HUES6 (cell line): ENCODE data around the gene CRACDL.

Experiments
- H3K27ac ChIP-seq: 2 replicates; pipeline ENCODE4 v1.7.0; 2013; ENCODE audit warnings: low read depth, mild to moderate bottlenecking, low read length, inconsistent platforms
- H3K27me3 ChIP-seq: 2 replicates; pipeline ENCODE4 v1.6.1; 2013; ENCODE audit warnings: low read length; ENCODE audit not compliant: control insufficient read depth, insufficient read depth
- H3K36me3 ChIP-seq: 2 replicates; pipeline ENCODE4 v1.6.1; 2013; ENCODE audit warnings: low read length; ENCODE audit not compliant: control insufficient read depth, insufficient read depth
- H3K4me1 ChIP-seq: 2 replicates; pipeline ENCODE4 v1.6.1; 2013; ENCODE audit warnings: low read length; ENCODE audit not compliant: control insufficient read depth, insufficient read depth
- H3K4me3 ChIP-seq: 2 replicates; pipeline ENCODE4 v1.5.1; 2013; ENCODE audit warnings: low read depth, low read length
- H3K9ac ChIP-seq: one replicate; pipeline ENCODE4 v1.6.1; 2013; ENCODE audit warnings: mild to moderate bottlenecking, low read length
- H3K9me3 ChIP-seq: 2 replicates; pipeline ENCODE4 v1.6.1; 2013; ENCODE audit warnings: low read depth, low read length; ENCODE audit not compliant: control insufficient read depth, insufficient read depth

The CRACDL gene

DNA sequence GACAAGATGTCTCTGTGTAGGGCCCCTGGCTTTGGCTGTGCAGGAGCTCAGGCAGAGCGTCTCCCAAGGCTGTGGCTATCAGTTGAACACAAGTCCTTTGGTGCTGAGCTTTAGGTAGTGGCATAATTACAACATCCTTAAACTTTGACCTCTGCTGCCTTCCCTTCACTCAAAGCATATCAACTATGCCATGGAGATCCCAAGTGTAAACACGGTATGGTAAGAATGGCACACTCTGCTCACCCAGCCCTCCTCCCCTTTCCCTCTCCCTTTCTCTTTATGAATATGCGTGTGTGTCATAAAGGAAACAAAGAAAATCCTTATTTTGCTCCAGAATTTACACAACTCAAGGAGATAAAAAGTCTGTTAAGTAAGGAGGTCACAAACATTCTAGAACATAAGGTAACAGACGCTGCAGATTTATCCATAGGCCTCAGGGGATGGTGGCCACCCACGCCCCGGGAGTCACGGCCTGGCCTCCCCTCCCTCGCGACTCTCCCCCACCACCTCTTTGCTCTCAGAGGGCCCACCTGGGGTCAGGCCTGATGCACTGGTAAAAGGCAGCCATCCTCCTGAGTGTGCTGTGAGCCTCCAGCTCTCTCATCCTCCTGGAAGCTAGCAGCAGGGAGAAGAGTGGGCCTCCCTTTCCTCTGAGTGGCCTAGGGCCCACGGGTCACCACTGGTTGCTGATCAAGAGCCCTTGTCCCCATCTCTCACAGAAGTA lies 67.3 kb downstream of the CRACDL start:
- H3K27me3 ChIP-seq, result no peaks in the 10 kb centered on the region
- peaks cover 13% of the 10 kb centered on the region for H3K4me1 ChIP-seq
- no peak overlapping the region for H3K27ac ChIP-seq
- H3K9me3 ChIP-seq, result no peaks in the 10 kb centered on the region
- no peak overlapping the region for H3K4me3 ChIP-seq
- H3K36me3 ChIP-seq, result no peaks in the 10 kb centered on the region
- H3K9ac ChIP-seq, result no peak overlapping the region

- H3K27ac ChIP-seq, result no peak overlapping the region
- peaks cover 13% of the 10 kb centered on the region for H3K4me1 ChIP-seq
- no peak overlapping the region for H3K4me3 ChIP-seq
- no peaks in the 10 kb centered on the region for H3K36me3 ChIP-seq
- H3K9ac ChIP-seq, result no peak overlapping the region
- no peaks in the 10 kb centered on the region for H3K9me3 ChIP-seq
- no peaks in the 10 kb centered on the region for H3K27me3 ChIP-seq
Observed at GRCh38 chr2:98867539-98868309, 68.3 kb downstream of the CRACDL start.

GRCh38 chr2:98866033-98866432 lies 70.0 kb downstream of the CRACDL start:
- H3K4me3 ChIP-seq, result no peak overlapping the region
- H3K27ac ChIP-seq, result no peak overlapping the region
- no peaks in the 10 kb centered on the region for H3K27me3 ChIP-seq
- peaks cover 4% of the 10 kb centered on the region; the same call in 1 of the 2 replicates for H3K9me3 ChIP-seq
- H3K4me1 ChIP-seq, result peaks cover 13% of the 10 kb centered on the region
- H3K36me3 ChIP-seq, result no peaks in the 10 kb centered on the region
- no peak overlapping the region for H3K9ac ChIP-seq

DNA sequence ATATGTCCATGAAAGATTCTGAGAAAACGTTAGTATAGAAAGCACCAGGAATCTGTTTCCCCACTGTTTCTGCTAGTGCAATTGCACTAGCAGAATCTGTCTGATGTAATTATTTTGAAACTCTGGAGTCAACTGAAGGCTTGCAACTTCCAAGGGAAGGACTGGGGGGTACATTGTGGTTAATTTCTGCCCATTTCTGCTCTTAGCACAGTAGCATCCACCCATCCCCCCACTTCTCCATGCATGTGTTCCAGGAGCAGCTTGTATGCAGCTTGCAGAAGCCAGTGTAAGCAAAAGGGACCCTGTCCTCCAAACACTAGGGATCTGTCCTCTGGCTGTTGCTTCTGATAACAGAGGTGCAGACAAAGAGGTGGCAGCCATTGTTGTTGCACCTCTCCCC lies 74.4 kb downstream of the CRACDL start:
- Histone ChIP-seq H3K9ac (no peak overlapping the region), H3K9me3 (peaks cover 6% of the 10 kb centered on the region; the same call in 1 of the 2 replicates), H3K27ac (no peak overlapping the region), H3K4me3 (no peak overlapping the region), H3K4me1 (no peaks in the 10 kb centered on the region), H3K27me3 (no peaks in the 10 kb centered on the region), H3K36me3 (no peaks in the 10 kb centered on the region)

DNA sequence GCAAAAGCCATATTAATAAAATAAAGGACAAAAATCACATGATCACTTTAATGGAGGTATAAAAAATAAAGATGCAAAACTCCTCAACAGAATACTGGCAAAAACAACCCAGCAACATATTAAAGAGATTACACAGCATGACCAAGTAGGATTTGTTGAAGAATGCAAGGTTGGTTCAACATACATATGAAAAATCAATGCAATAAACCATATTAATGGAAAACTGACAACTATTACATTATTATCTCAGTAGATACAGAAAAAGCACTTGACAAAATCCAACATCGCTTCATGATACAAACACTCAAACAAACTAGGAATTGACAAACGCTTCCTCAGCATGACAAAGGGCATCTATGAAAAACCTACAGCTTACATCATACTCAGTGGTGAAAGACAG lies 76.7 kb downstream of the CRACDL start:
- no peaks in the 10 kb centered on the region for H3K27me3 ChIP-seq
- H3K9me3 ChIP-seq, result peaks cover 6% of the 10 kb centered on the region; the same call in 1 of the 2 replicates
- no peak overlapping the region for H3K4me3 ChIP-seq
- H3K9ac ChIP-seq, result no peak overlapping the region
- H3K4me1 ChIP-seq, result no peaks in the 10 kb centered on the region
- H3K27ac ChIP-seq, result no peak overlapping the region
- H3K36me3 ChIP-seq, result no peaks in the 10 kb centered on the region

GRCh38 chr2:98857001-98857400 lies 79.0 kb downstream of the CRACDL start:
- peaks cover 6% of the 10 kb centered on the region; the same call in 1 of the 2 replicates for H3K9me3 ChIP-seq

DNA sequence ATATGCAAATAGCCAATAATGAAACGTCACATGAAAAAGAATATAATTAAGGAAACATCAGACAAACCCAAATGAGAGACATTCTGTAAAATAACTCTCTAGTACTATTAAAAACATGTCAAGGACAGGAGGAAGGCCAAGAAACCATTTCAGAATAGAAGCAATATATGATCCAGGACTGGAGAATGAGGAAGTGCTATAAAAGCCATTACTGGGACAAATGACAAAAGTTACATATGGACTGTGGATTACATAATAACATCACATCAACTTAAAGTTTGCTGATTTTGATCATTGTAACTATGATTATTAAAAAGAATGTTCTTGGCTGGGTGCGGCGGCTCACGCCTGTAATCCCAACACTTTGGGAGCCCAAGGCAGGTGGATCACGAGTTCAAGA lies 81.3 kb downstream of the CRACDL start:
- H3K27me3 ChIP-seq, result no peaks in the 10 kb centered on the region
- H3K27ac ChIP-seq, result no peak overlapping the region
- no peak overlapping the region for H3K9ac ChIP-seq
- H3K9me3 ChIP-seq, result peaks cover 2% of the 10 kb centered on the region; the same call in 1 of the 2 replicates
- H3K4me1 ChIP-seq, result no peaks in the 10 kb centered on the region
- H3K4me3 ChIP-seq, result no peak overlapping the region
- no peaks in the 10 kb centered on the region for H3K36me3 ChIP-seq

More at GRCh38 chr2:98857001-98857400, 79.0 kb downstream of the CRACDL start:
- no peaks in the 10 kb centered on the region for H3K4me1 ChIP-seq
- no peaks in the 10 kb centered on the region for H3K27me3 ChIP-seq
- no peak overlapping the region for H3K27ac ChIP-seq
- no peaks in the 10 kb centered on the region for H3K36me3 ChIP-seq
- no peak overlapping the region for H3K4me3 ChIP-seq
- no peak overlapping the region for H3K9ac ChIP-seq

GRCh38 chr2:98852932-98853331 lies 83.1 kb downstream of the CRACDL start:
- no peaks in the 10 kb centered on the region for H3K27me3 ChIP-seq
- no peak overlapping the region for H3K27ac ChIP-seq
- no peak overlapping the region for H3K4me3 ChIP-seq
- no peaks in the 10 kb centered on the region for H3K9me3 ChIP-seq
- no peak overlapping the region for H3K9ac ChIP-seq
- no peaks in the 10 kb centered on the region for H3K4me1 ChIP-seq
- H3K36me3 ChIP-seq, result no peaks in the 10 kb centered on the region

DNA sequence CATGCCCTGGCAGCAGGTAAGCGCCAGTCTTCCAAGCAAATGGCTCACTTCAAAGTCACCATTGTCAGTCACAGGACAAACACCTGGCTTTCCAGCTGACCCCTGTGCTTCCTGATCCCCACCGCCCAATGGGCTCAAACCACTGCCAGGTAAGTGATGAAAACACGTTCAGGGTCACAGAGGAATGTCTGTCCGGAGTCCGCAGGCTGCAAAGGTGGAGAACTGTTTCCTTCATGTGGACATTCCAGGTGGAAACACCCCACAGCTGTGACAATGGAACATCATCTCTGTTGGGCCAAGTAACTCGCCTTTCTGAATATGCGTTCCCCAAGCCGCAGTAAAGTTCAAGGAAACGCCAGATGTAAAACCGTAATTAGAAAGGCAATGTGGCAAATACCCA lies 86.0 kb downstream of the CRACDL start:
- Histone ChIP-seq H3K27ac (no peak overlapping the region), H3K27me3 (no peaks in the 10 kb centered on the region), H3K4me3 (no peak overlapping the region), H3K4me1 (no peaks in the 10 kb centered on the region), H3K9ac (no peak overlapping the region), H3K36me3 (no peaks in the 10 kb centered on the region), H3K9me3 (no peaks in the 10 kb centered on the region)

GRCh38 chr2:98849113-98849512 lies 86.9 kb downstream of the CRACDL start:
- Histone ChIP-seq H3K9me3 (no peaks in the 10 kb centered on the region), H3K36me3 (no peaks in the 10 kb centered on the region), H3K9ac (no peak overlapping the region), H3K27ac (no peak overlapping the region), H3K4me1 (no peaks in the 10 kb centered on the region), H3K27me3 (no peaks in the 10 kb centered on the region), H3K4me3 (no peak overlapping the region)

DNA sequence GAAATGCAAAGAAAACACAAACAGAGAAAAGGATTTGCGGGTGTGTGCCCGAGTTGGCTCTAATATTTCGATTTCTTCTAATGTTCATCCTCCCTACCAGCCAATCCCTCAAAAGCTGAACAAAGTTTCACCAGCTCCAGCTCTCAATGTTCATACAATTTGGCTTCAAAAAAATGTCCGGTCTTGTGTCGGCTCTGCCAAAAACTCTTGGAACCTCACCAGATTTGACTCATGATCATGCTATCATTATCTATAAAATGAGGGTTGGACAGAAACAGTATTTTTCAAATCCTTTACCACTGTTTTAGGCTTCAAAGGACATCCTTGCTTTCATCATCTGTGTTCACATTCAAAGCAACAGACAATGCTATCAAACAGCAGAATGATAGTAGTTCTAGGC lies 88.2 kb downstream of the CRACDL start:
- Histone ChIP-seq H3K9ac (no peak overlapping the region), H3K9me3 (no peaks in the 10 kb centered on the region), H3K27me3 (no peaks in the 10 kb centered on the region), H3K27ac (no peak overlapping the region), H3K36me3 (no peaks in the 10 kb centered on the region), H3K4me3 (no peak overlapping the region), H3K4me1 (no peaks in the 10 kb centered on the region)
